Smooth muscle cell (in vitro differentiated cells): ENCODE data around the gene WDR74. TPM values are rescaled to one million over a fixed set of nuclear protein-coding genes. Genes with fewer than 3 reads are reported as not detected.
A peak's percentile ranks its signal among the peaks of the same experiment; 100 is the strongest.

Experiments
- DNase-seq: peaks from one replicate; lab custom pipeline; 2025; ENCODE audit not compliant: unreplicated experiment; lab: John Stamatoyannopoulos, UW
- H2AFZ ChIP-seq: fragments of 200-600 bp; sonication (generic); 2 replicates; pipeline ENCODE4 v1.6.0; 2016; ENCODE audit warnings: antibody characterized with exemption, low read depth, mild to moderate bottlenecking
- H3F3A ChIP-seq: fragments of 200-600 bp; sonication (generic); 2 replicates; pipeline ENCODE4 v1.6.0; 2017; ENCODE audit warnings: antibody characterized with exemption, low read depth
- H3K27ac ChIP-seq: fragments of 200-600 bp; sonication (generic); 2 replicates; pipeline ENCODE4 v1.5.1; 2016; ENCODE audit warnings: low read depth, mild to moderate bottlenecking
- H3K27me3 ChIP-seq: fragments of 200-600 bp; sonication (generic); 2 replicates; pipeline ENCODE4 v1.6.1; 2016; ENCODE audit warnings: low read depth, mild to moderate bottlenecking
- H3K36me3 ChIP-seq: fragments of 200-600 bp; sonication (generic); 2 replicates; pipeline ENCODE4 v1.5.1; 2016; ENCODE audit warnings: low read depth
- H3K4me1 ChIP-seq: fragments of 200-600 bp; sonication (generic); 2 replicates; pipeline ENCODE4 v1.5.1; 2016; ENCODE audit warnings: low read depth
- H3K4me2 ChIP-seq: fragments of 200-600 bp; sonication (generic); 2 replicates; pipeline ENCODE4 v1.6.0; 2016; ENCODE audit warnings: mild to moderate bottlenecking
- H3K4me3 ChIP-seq: fragments of 200-600 bp; sonication (generic); 2 replicates; pipeline ENCODE4 v1.5.1; 2016; ENCODE audit warnings: mild to moderate bottlenecking
- H3K79me2 ChIP-seq: fragments of 200-600 bp; sonication (generic); 2 replicates; pipeline ENCODE4 v1.6.0; 2016; ENCODE audit warnings: low read depth, mild to moderate bottlenecking
- H3K9ac ChIP-seq: fragments of 200-600 bp; sonication (generic); 2 replicates; pipeline ENCODE4 v1.6.0; 2016; ENCODE audit warnings: low read depth
- H3K9me3 ChIP-seq: fragments of 200-600 bp; sonication (generic); replicated peaks from 2 replicates; pipeline ENCODE4 v1.5.1; 2016; ENCODE audit warnings: low read depth
- H4K20me1 ChIP-seq: fragments of 200-600 bp; sonication (generic); 2 replicates; pipeline ENCODE4 v1.6.0; 2016; ENCODE audit warnings: low read depth
- WGBS: methylation state at CpG from one replicate; pipeline ENCODE4 v1.1.7; 2016; ENCODE audit warnings: low lambda C conversion rate; 5-methylcytosine and 5-hydroxymethylcytosine counted together
- polyA plus RNA-seq: library from polyadenylated mRNA; unstranded; fragments of >200 nt; fragmentation: Nextera tagmentation; extraction: Ambion mirVana; gene quantifications from 2 replicates; pipeline ENCODE4 v1.2.1, GENCODE V29; 2016
- total RNA-seq: library from RNA; depleted of rRNA; stranded (reverse); fragments of >200 nt; gene quantifications from 2 replicates; pipeline ENCODE4 v1.2.3, GENCODE V29; 2014
- TF ChIP-seq, protein P1 (sequence below): fragments of 200-600 bp; sonication (generic); IDR thresholded peaks from 2 replicates; pipeline ENCODE4 v1.5.1; 2017; ENCODE audit warnings: borderline replicate concordance, mild to moderate bottlenecking, antibody characterized with exemption; ENCODE audit not compliant: insufficient read depth, poor library complexity, severe bottlenecking

The WDR74 gene
- 19.3 and 36.6 TPM in 2 replicates for total RNA-seq
- polyA plus RNA-seq = 41.3 and 46.1 TPM in 2 replicates

GRCh38 chr11:62839050-62839945 is at the start of gene WDR74:
TSS of gene WDR74 (minus strand) at chr11:62839590. CDS start at chr11:62839570, 20 bp downstream.
- Histone ChIP-seq H3K27me3 (no peaks in the 10 kb centered on the region), H3K36me3 (no peaks in the 10 kb centered on the region), H3K4me1 (peaks cover 11% of the 10 kb centered on the region), H3K79me2 (peaks cover 33% of the 10 kb centered on the region), H3K27ac (peak within 1 kb of the TSS; percentile 100), H3K4me2 (peak within 1 kb of the TSS; percentile 87), H3K4me3 (peak within 1 kb of the TSS; percentile 89), H4K20me1 (no peaks in the 10 kb centered on the region), H3K9ac (peak within 1 kb of the TSS; percentile 96), H3F3A (peaks cover 29% of the 10 kb centered on the region), H3K9me3 (no peaks in the 10 kb centered on the region), H2AFZ (peak within 1 kb of the TSS; percentile 40)
- peak; percentile 51 for DNase-seq
- TF ChIP-seq, protein P1, sequence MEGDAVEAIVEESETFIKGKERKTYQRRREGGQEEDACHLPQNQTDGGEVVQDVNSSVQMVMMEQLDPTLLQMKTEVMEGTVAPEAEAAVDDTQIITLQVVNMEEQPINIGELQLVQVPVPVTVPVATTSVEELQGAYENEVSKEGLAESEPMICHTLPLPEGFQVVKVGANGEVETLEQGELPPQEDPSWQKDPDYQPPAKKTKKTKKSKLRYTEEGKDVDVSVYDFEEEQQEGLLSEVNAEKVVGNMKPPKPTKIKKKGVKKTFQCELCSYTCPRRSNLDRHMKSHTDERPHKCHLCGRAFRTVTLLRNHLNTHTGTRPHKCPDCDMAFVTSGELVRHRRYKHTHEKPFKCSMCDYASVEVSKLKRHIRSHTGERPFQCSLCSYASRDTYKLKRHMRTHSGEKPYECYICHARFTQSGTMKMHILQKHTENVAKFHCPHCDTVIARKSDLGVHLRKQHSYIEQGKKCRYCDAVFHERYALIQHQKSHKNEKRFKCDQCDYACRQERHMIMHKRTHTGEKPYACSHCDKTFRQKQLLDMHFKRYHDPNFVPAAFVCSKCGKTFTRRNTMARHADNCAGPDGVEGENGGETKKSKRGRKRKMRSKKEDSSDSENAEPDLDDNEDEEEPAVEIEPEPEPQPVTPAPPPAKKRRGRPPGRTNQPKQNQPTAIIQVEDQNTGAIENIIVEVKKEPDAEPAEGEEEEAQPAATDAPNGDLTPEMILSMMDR = no peak
- 1% methylated on average over 56 of the region's 62 CpGs for WGBS

DNA sequence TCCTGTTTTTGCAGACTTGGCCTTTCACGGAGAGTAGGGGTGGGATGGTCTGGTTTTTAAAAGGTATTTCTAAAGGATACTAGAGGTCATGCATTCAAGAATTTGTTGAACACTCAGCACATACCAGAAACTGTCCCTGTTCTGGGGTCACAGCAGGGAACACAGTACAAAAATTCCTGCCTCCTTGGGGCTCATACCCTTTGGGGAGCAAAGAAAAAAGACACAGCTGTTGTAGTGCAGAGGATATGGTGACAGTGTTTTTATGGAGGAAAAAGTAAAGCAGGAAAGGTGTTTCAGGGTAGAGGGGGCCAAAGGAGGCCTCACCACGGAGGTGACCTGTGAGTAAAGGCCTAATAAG is 49.7 kb upstream of the WDR74 start:
- H2AFZ ChIP-seq = no peak overlapping the region
- H3K27ac ChIP-seq = peak overlapping the region; percentile 20
- TF ChIP-seq, protein P1 = no peak
- H3K79me2 ChIP-seq = peaks cover 29% of the 10 kb centered on the region
- WGBS = 67% methylated on average over 2 of the region's 2 CpGs
- peaks cover 9% of the 10 kb centered on the region for H3K36me3 ChIP-seq
- peaks cover 49% of the 10 kb centered on the region for H3F3A ChIP-seq
- peaks cover 59% of the 10 kb centered on the region for H4K20me1 ChIP-seq
- H3K9me3 ChIP-seq = no peaks in the 10 kb centered on the region
- no peak for DNase-seq
- H3K4me2 ChIP-seq = no peak overlapping the region
- H3K4me3 ChIP-seq = no peak overlapping the region
- no peaks in the 10 kb centered on the region for H3K27me3 ChIP-seq
- no peak overlapping the region for H3K9ac ChIP-seq
- H3K4me1 ChIP-seq = no peaks in the 10 kb centered on the region

GRCh38 chr11:62888406-62888805 is 49.0 kb upstream of the WDR74 start:
- Histone ChIP-seq H3K9me3 (no peaks in the 10 kb centered on the region), H3K4me1 (peaks cover 4% of the 10 kb centered on the region), H3K27ac (no peak overlapping the region), H2AFZ (no peak overlapping the region), H3K9ac (no peak overlapping the region), H3K79me2 (peaks cover 36% of the 10 kb centered on the region), H4K20me1 (peaks cover 66% of the 10 kb centered on the region), H3K27me3 (no peaks in the 10 kb centered on the region), H3K4me3 (no peak overlapping the region), H3K36me3 (peaks cover 9% of the 10 kb centered on the region), H3F3A (peaks cover 56% of the 10 kb centered on the region), H3K4me2 (no peak overlapping the region)
- 91% methylated on average over 14 of the region's 14 CpGs for WGBS
- no peak for DNase-seq
- TF ChIP-seq, protein P1 = no peak
